Fibroblast of mammary gland (primary cell): Measurements from ENCODE around the gene CUL3.
A peak's percentile ranks its signal among the peaks of the same experiment; 100 is the strongest.

Experiments
- DNase-seq: peaks from one replicate; pipeline ENCODE4 v3.0.0-alpha.2; 2010; ENCODE audit warnings: low read depth
- H3K4me3 ChIP-seq: 2 replicates; pipeline ENCODE4 v1.5.1; 2011; ENCODE audit warnings: low read depth, mild to moderate bottlenecking, low read length, moderate library complexity; ENCODE audit not compliant: control insufficient read depth
- TF ChIP-seq, protein P1 (sequence below): conservative IDR thresholded peaks from 2 replicates; pipeline ENCODE4 v1.5.1; 2011; ENCODE audit warnings: low read depth, low read length, inconsistent platforms; ENCODE audit not compliant: control insufficient read depth, insufficient read depth

The CUL3 gene

DNA sequence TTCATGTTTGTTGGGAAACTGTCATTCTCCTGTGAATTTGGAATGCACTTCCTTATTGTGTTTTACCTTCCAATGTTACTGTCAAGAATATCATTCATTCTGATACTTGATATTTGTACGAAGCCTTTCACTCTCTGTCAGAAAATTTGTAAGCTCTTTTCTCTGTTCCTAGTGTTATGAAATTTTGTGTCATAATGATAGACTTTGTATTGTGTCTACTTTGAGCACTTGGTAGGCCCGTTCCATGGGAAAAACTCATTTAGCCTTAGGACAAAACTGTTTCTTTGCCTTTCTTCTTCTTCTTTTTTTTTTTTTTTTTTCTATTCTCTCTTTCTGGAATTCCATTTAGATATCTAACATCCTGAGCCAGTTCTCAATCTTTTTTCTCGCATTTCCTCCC, 131.3 kb downstream of the CUL3 start:
- H3K4me3 ChIP-seq: no peak overlapping the region
- TF ChIP-seq, protein P1, sequence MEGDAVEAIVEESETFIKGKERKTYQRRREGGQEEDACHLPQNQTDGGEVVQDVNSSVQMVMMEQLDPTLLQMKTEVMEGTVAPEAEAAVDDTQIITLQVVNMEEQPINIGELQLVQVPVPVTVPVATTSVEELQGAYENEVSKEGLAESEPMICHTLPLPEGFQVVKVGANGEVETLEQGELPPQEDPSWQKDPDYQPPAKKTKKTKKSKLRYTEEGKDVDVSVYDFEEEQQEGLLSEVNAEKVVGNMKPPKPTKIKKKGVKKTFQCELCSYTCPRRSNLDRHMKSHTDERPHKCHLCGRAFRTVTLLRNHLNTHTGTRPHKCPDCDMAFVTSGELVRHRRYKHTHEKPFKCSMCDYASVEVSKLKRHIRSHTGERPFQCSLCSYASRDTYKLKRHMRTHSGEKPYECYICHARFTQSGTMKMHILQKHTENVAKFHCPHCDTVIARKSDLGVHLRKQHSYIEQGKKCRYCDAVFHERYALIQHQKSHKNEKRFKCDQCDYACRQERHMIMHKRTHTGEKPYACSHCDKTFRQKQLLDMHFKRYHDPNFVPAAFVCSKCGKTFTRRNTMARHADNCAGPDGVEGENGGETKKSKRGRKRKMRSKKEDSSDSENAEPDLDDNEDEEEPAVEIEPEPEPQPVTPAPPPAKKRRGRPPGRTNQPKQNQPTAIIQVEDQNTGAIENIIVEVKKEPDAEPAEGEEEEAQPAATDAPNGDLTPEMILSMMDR: no peak
- no peak for DNase-seq

- H3K4me3 ChIP-seq: no peak overlapping the region
- DNase-seq: peak; percentile 31
- TF ChIP-seq, protein P1: peak; percentile 73
Observed at GRCh38 chr2:224449212-224450147, 135.7 kb downstream of the CUL3 start.

GRCh38 chr2:224448236-224448635, 136.9 kb downstream of the CUL3 start:
- no peak overlapping the region for H3K4me3 ChIP-seq
- DNase-seq: no peak
- TF ChIP-seq, protein P1: no peak

DNA sequence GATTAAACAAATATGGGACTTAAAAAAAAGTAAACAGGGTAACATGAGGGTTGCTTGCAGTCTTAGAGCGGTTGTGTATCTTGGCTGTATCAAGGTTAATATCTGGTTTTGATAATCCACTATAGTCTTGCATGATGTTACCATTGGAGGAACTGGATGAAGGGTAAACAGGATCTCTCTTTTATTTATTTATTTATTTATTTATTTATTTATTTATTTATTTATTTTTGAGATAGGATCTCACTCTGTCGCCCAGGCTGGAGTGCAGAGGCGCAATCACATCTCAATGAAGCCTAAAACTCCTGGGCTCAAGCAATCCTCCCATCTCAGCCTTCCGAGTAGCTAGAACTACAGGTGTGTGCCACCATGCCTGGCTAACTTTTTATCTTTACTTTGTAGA, 140.4 kb downstream of the CUL3 start:
- DNase-seq: no peak
- H3K4me3 ChIP-seq: no peak overlapping the region
- TF ChIP-seq, protein P1: no peak

DNA sequence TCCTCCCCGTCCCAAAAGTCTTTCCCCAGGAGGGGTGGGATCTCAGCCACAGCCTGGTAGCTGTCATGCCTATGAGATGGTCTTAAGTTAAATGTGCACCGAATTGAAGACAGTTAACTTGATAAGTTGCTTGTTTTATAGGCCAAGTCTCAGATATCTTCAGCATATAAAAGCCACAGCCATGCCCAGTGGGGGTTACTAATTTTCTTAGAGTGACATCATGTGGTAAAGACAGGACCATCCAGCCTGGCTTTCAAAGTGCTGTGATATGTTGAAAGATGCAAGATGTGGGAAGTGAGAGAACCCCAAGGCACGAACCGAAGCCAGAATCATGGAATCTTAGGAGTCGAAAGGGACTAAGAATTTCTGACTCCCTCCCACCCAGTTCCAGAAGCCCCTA, 141.1 kb downstream of the CUL3 start:
- TF ChIP-seq, protein P1: no peak
- DNase-seq: no peak
- no peak overlapping the region for H3K4me3 ChIP-seq

DNA sequence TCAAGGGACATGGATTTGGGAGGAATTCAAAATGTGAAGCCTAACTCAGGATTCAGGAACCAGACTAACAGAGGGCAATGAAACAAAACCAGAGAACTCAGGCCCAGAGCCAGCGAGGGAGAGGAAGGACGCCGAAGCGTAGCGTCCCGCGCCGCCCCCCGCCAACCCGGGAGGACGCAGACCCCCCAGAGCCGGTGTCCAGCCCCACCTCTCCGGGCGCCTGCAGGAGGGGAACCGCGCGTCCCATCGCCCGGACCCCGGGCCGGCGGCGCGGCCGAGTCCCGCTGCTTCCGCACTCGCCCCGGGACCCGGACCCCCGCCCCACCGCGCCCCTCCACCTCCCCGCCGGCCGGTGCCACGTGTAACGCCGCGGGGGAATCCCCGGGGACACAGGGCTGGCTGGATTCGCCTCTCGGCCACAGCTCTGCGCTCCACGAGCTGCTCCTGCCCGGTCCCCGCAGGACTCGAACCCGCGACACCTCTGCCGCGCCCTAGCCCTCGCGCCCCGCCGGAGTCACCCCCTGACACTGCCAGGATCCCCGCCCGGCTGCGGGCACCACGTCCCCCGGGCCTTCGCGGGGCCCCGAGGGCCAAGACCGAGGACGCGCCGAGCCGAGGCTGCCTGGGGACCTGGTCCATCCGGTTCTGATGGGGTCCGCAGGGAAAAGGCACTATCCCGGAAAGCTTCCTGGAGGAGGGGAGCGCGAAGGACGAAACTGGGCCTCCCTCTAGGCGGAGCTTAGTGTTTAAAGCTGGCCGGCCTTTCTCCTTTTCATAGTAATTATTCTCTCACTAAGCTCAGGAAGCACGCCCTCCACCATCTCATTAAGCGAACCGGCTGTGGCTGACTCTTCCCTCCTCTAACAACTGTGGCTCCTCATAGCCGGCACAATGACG, 142.8 kb downstream of the CUL3 start:
- H3K4me3 ChIP-seq: peak overlapping the region; percentile 42
- TF ChIP-seq, protein P1: no peak
- DNase-seq: peak; percentile 16
